OCI-LY7 (cell line): ENCODE data around the gene NPLOC4.

ENCODE experiments used
- CTCF ChIP-seq: fragments of 200-600 bp; sonication (generic); conservative IDR thresholded peaks from 2 replicates; pipeline ENCODE4 v1.5.1; 2014; ENCODE audit warnings: mild to moderate bottlenecking, antibody characterized with exemption, low read length, moderate library complexity, mixed read lengths
- EZH2phosphoT487 ChIP-seq: fragments of 200-600 bp; sonication (generic); IDR thresholded peaks from 2 replicates; pipeline ENCODE4 v1.6.1; 2018; ENCODE audit warnings: low read depth, borderline replicate concordance, mild to moderate bottlenecking, mixed run types, antibody characterized with exemption, low read length, moderate library complexity, mixed read lengths

DNA sequence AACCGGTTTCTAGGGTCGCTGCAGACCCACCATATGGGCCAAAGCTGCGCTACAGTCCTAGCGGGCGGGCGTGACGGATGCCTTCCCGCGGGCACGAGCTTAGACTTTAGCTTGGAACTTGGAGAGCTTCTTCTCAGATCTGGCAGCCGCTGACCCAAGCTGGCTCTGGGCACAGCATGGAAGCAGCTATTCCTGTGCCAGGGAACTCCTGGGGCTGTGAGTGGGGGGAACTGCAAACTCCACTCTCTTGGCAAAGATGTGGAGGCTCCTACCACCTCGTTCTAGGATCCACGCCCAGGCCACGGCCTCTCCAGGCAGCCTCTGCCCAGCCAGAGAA, 93.6 kb downstream of the NPLOC4 start:
- TF ChIP-seq CTCF (no peak), EZH2phosphoT487 (no peak)
